ENCODE measurements around the gene NFKBIA.

- TF ChIP-seq, protein P1, sequence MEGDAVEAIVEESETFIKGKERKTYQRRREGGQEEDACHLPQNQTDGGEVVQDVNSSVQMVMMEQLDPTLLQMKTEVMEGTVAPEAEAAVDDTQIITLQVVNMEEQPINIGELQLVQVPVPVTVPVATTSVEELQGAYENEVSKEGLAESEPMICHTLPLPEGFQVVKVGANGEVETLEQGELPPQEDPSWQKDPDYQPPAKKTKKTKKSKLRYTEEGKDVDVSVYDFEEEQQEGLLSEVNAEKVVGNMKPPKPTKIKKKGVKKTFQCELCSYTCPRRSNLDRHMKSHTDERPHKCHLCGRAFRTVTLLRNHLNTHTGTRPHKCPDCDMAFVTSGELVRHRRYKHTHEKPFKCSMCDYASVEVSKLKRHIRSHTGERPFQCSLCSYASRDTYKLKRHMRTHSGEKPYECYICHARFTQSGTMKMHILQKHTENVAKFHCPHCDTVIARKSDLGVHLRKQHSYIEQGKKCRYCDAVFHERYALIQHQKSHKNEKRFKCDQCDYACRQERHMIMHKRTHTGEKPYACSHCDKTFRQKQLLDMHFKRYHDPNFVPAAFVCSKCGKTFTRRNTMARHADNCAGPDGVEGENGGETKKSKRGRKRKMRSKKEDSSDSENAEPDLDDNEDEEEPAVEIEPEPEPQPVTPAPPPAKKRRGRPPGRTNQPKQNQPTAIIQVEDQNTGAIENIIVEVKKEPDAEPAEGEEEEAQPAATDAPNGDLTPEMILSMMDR (IDR thresholded peaks at IDR 0.05) = no peak
- no peak for TF ChIP-seq POLR2A (IDR thresholded peaks at IDR 0.05)
Observed at GRCh38 chr14:35362911-35363374, 41.6 kb downstream of the NFKBIA start.

Data from transverse colon (tissue), 3 donors.